ENCODE data around the gene RAB24. TPM values are rescaled to one million over a fixed set of nuclear protein-coding genes. Genes with fewer than 3 reads are reported as not detected.

The RAB24 gene
- total RNA-seq = 28.3 to 31.8 TPM (median 30.3 TPM) in 3 replicates

DNA sequence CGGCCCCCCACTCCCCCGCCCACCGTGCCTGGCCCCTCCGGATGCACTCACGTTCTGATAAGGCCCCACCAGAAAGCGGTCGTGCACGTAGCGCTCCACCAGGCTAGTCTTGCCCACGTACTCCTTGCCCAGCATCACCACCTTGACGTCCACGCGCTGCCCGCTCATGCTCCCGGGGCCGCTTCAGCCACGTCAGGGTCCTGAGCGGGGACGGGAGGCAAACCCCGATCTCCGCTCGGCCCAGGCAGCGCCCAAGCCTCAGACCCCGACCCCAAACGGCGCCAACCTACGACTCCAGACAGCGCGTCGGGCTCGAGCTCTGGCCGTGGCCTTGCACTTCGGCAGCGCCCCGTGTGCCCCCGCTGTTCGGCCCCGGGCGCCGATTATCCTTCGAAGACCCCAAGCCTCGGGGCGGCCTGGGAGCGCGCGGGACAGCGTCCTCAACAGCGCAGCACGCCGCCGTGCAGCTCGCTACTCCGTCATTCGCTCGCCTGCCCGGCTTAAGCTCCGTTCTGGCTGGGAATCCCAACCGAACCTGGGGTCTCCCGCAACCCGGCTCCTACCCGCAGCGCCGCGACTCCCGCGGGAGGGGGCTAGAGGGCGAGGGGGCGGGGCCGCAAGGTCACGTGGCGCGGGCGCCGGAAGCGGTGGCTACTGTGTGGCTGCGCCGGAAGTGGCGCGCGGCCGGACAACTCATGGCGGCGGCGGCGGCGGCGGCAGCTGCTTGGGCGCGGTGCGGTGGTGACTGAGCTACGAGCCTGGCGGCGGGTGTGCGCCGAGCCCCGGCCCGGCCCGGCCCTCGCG lies at the start of gene RAB24, which contains the start of gene PRELID1:
TSS of gene RAB24 (minus strand) at position 599 of the 804 bp plus-strand sequence. CDS start at position 168, 431 bp downstream.
TSS of gene PRELID1 (plus strand) at position 679 of the 804 bp plus-strand sequence. CDS start 187 bp downstream, outside the sequence.
- Mint-ChIP-seq H3K27me3 (ENCODE audit: low read depth) (no peaks in the 10 kb centered on the region), H3K9me3 (no peaks in the 10 kb centered on the region), H3K4me3 (peak within 1 kb of the TSS; percentile 90), H3K27ac (peak within 1 kb of the TSS; percentile 98), H3K36me3 (peaks cover 10% of the 10 kb centered on the region), H3K4me1 (peaks cover 45% of the 10 kb centered on the region)
- DNase-seq (ENCODE audit: low spot score in 2 of 2, unreplicated experiment in 2 of 2) = peak; percentile 84 to 94
- TF ChIP-seq, protein P1, sequence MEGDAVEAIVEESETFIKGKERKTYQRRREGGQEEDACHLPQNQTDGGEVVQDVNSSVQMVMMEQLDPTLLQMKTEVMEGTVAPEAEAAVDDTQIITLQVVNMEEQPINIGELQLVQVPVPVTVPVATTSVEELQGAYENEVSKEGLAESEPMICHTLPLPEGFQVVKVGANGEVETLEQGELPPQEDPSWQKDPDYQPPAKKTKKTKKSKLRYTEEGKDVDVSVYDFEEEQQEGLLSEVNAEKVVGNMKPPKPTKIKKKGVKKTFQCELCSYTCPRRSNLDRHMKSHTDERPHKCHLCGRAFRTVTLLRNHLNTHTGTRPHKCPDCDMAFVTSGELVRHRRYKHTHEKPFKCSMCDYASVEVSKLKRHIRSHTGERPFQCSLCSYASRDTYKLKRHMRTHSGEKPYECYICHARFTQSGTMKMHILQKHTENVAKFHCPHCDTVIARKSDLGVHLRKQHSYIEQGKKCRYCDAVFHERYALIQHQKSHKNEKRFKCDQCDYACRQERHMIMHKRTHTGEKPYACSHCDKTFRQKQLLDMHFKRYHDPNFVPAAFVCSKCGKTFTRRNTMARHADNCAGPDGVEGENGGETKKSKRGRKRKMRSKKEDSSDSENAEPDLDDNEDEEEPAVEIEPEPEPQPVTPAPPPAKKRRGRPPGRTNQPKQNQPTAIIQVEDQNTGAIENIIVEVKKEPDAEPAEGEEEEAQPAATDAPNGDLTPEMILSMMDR (IDR thresholded peaks at IDR 0.05; ENCODE audit: unreplicated experiment) = no peak

DNA sequence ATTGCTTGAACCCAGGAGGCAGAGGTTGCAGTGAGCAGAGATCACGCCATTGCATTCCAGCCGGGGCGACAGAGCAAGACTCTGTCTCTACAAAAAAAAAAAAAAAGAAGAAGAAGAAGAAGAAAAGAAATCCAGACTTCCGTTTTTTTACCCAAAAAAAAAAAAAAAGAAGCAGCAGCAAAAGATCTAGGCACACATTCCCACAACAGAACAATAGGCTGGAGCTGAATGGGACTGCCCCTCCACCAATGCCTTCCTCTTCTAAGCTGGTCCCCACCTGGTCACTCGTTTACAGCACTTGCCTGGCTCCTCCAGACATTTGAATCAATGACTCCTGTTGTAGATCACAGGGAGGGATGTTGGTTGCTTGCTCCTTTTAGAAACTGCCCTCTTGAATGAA lies 49.6 kb upstream of the RAB24 start:
- H3K9me3 Mint-ChIP-seq = peaks cover 9% of the 10 kb centered on the region
- H3K36me3 Mint-ChIP-seq = no peaks in the 10 kb centered on the region
- H3K4me1 Mint-ChIP-seq = peaks cover 25% of the 10 kb centered on the region
- no peak overlapping the region for H3K27ac Mint-ChIP-seq
- no peak for DNase-seq (ENCODE audit: low spot score in 2 of 2, unreplicated experiment in 2 of 2)
- H3K27me3 Mint-ChIP-seq (ENCODE audit: low read depth) = peaks cover 27% of the 10 kb centered on the region
- TF ChIP-seq, protein P1 (IDR thresholded peaks at IDR 0.05; ENCODE audit: unreplicated experiment) = no peak
- H3K4me3 Mint-ChIP-seq = peak overlapping the region; percentile 30

DNA sequence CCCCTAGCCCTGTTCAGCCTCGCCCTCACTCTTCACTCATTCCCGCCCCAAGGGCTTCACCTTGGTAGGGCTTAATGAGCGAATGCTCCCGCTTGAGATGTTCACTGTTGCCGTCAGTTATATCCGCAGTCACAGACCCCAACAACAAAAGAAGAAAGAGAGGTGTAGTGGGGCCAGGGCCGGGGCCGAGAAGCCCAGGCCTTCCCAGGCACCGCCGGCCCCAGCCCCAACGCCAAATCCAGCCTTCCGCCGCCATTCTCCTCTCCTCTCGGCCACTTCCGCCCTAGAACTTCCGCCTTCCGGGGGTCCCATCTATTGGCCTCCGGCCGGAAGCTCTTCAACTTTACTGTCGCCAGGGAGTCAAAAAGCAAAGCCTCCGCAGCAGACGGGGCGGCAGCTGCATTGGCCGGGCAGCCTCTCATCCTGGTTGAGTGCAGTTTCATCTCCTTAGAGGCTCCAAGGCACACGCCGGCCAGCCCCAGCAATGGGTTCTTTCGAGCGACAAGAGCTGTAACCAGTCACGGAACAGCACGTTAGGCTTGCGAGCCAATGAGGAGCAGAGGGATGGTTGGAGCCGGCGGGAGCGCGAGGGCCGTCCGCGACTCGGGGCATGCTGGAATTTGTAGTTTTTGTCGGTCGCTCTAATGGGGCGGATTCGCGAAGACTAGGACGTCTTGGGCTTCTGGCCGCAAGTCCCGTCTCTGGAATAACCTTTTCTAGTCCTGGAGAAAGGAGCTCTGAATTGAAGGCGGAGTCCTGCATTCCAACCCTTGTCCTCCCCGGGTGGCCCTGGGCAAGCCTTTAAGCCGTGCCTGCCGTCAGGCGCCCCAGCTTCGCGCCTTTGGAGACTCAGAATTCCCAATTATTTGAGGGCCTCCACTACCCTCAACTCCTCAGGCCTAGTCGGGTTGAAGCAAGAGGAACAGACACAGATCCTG lies 48.1 kb upstream of the RAB24 start, which contains the start of gene LMAN2:
TSS of gene LMAN2 (minus strand) at position 277 of the 938 bp plus-strand sequence. CDS start at position 256, 21 bp downstream.
- DNase-seq (ENCODE audit: low spot score in 2 of 2, unreplicated experiment in 2 of 2) = peak; percentile 82 to 92
- H3K4me1 Mint-ChIP-seq = peaks cover 26% of the 10 kb centered on the region
- TF ChIP-seq, protein P1 (IDR thresholded peaks at IDR 0.05; ENCODE audit: unreplicated experiment) = no peak
- H3K36me3 Mint-ChIP-seq = peaks cover 6% of the 10 kb centered on the region
- peak within 1 kb of the TSS; percentile 100 for H3K27ac Mint-ChIP-seq
- peaks cover 9% of the 10 kb centered on the region for H3K9me3 Mint-ChIP-seq
- peaks cover 21% of the 10 kb centered on the region for H3K27me3 Mint-ChIP-seq (ENCODE audit: low read depth)
- peak within 1 kb of the TSS; percentile 100 for H3K4me3 Mint-ChIP-seq

DNA sequence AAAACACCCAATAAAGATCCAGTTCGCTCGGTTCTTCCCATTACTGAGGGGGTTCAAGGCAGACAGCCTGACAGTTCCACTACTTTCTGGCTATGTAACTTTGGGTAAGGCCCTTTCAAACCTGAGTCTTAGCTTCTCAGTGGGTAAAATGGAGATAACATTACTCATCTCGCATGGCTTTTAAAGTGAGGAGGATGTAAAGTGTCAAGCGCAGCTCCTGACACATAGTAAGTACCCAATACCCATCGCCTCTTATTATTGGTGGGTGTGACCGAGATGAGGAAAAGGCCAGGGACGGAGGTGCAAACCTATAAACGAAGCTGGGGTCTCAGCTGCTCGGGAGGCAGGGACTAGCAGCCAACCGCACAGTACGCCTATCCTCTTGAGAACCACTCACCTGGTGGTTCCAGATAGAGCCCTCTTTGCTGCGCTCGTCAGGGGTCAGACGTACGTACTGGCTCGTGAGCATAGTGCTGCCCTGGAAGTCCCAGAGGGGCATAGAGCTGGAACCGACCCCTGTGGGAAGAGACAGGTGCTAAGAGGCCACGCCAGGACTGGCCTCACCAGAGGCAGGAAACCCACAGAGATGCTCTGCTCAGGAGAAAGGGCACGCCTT lies 47.4 kb upstream of the RAB24 start:
- DNase-seq (ENCODE audit: low spot score in 2 of 2, unreplicated experiment in 2 of 2) = no peak
- peak overlapping the region; percentile 100 for H3K27ac Mint-ChIP-seq
- peaks cover 27% of the 10 kb centered on the region for H3K4me1 Mint-ChIP-seq
- peaks cover 13% of the 10 kb centered on the region for H3K27me3 Mint-ChIP-seq (ENCODE audit: low read depth)
- peak overlapping the region; percentile 100 for H3K4me3 Mint-ChIP-seq
- TF ChIP-seq, protein P1 (IDR thresholded peaks at IDR 0.05; ENCODE audit: unreplicated experiment) = no peak
- H3K36me3 Mint-ChIP-seq = peaks cover 7% of the 10 kb centered on the region
- peaks cover 9% of the 10 kb centered on the region for H3K9me3 Mint-ChIP-seq

DNA sequence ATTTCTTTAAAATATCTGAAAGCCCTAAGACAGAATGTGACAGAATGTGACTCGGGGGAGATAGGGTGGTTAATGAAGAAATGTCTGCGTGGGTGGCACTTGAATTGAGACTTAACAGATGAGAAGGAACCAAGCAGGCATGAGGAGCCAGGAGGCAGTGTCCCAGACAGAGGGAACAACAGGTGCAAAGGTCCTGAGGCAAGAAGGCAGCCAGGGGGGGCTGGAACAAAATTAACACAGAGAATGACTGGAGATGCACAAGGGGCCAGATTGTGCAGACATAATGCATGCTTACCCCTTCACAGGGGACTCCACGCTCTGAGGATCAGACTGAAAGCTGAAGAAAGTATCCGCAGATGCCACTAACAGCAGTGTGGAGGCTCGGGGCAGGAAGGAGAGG lies 46.2 kb upstream of the RAB24 start:
- Mint-ChIP-seq H3K9me3 (peaks cover 4% of the 10 kb centered on the region), H3K4me3 (peak overlapping the region; percentile 100), H3K36me3 (peaks cover 7% of the 10 kb centered on the region), H3K27me3 (ENCODE audit: low read depth) (peaks cover 6% of the 10 kb centered on the region), H3K4me1 (peaks cover 27% of the 10 kb centered on the region), H3K27ac (peak overlapping the region; percentile 50)
- DNase-seq (ENCODE audit: low spot score in 2 of 2, unreplicated experiment in 2 of 2) = no peak
- TF ChIP-seq, protein P1 (IDR thresholded peaks at IDR 0.05; ENCODE audit: unreplicated experiment) = no peak
